Measurements from ENCODE around the gene VTA1.
"Not testable (repeated sequence)": the region's sequence is repeated elsewhere in the genome, so short reads cannot be mapped to it uniquely, and the experiment has no call there.

The VTA1 gene

GRCh38 chr6:142146828-142147662 is at the start of gene VTA1, which contains the start of gene NMBR:
TSS of gene VTA1 (plus strand) at chr6:142147263. CDS start at chr6:142147288, 25 bp downstream.
TSS of gene NMBR (minus strand) at chr6:142147122. CDS start at chr6:142088658, 58,464 bp downstream.
- peak; percentile 85 for DNase-seq

- DNase-seq: not testable (repeated sequence)
Observed at GRCh38 chr6:142104820-142105219, 42.2 kb upstream of the VTA1 start.

- not testable (repeated sequence) for DNase-seq
Observed at GRCh38 chr6:142110820-142111219, 36.2 kb upstream of the VTA1 start.

- DNase-seq: no peak
Observed at GRCh38 chr6:142112451-142113061, 34.5 kb upstream of the VTA1 start.

- DNase-seq: no peak
Observed at GRCh38 chr6:142117366-142117765, 29.7 kb upstream of the VTA1 start.

GRCh38 chr6:142118328-142118727 is 28.7 kb upstream of the VTA1 start:
- no peak for DNase-seq

- DNase-seq: no peak
Observed at GRCh38 chr6:142118925-142119324, 28.1 kb upstream of the VTA1 start.

- no peak for DNase-seq
Observed at GRCh38 chr6:142121342-142121741, 25.7 kb upstream of the VTA1 start.

- DNase-seq: no peak
Observed at GRCh38 chr6:142130814-142131213, 16.2 kb upstream of the VTA1 start.

- DNase-seq: no peak
Observed at GRCh38 chr6:142132625-142133024, 14.4 kb upstream of the VTA1 start, which contains the start of gene GJE1. TSS of gene GJE1 (plus strand) at chr6:142132925. CDS start at chr6:142133159, 234 bp downstream.

- no peak for DNase-seq
Observed at GRCh38 chr6:142138876-142139275, 8.2 kb upstream of the VTA1 start.

GRCh38 chr6:142141531-142141930 is 5.5 kb upstream of the VTA1 start:
- DNase-seq: not testable (repeated sequence)

GRCh38 chr6:142152746-142153145 is 5.7 kb downstream of the VTA1 start:
- no peak for DNase-seq

- no peak for DNase-seq
Observed at GRCh38 chr6:142153196-142153595, 6.1 kb downstream of the VTA1 start.

GRCh38 chr6:142154336-142154735 is 7.3 kb downstream of the VTA1 start:
- DNase-seq: no peak

- DNase-seq: no peak
Observed at GRCh38 chr6:142155091-142155490, 8.0 kb downstream of the VTA1 start.

- no peak for DNase-seq
Observed at GRCh38 chr6:142155895-142156757, 9.1 kb downstream of the VTA1 start.

GRCh38 chr6:142156758-142157068 is 9.7 kb downstream of the VTA1 start:
- not testable (repeated sequence) for DNase-seq

GRCh38 chr6:142162780-142163179 is 15.7 kb downstream of the VTA1 start:
- no peak for DNase-seq

- DNase-seq: no peak
Observed at GRCh38 chr6:142165227-142165626, 18.2 kb downstream of the VTA1 start.

- DNase-seq: no peak
Observed at GRCh38 chr6:142167071-142167470, 20.0 kb downstream of the VTA1 start.

- no peak for DNase-seq
Observed at GRCh38 chr6:142167486-142167885, 20.4 kb downstream of the VTA1 start.

GRCh38 chr6:142171351-142171750 is 24.3 kb downstream of the VTA1 start:
- no peak for DNase-seq

Measured in NCI-H187 treated with DMSO at 0.1 percent for 48 hours (cell line).